HG02610 (cell line): ENCODE measurements around the gene STK32B.

ENCODE experiments used
- ATAC-seq: cut with Tn5 transposase; IDR thresholded peaks from one replicate; pipeline ENCODE4 v1.9.1; 2021; ENCODE audit warnings: mild to moderate bottlenecking, moderate library complexity; ENCODE audit not compliant: unreplicated experiment

The STK32B gene

GRCh38 chr4:5029447-5029846 is 21.8 kb upstream of the STK32B start:
- no peak for ATAC-seq

- no peak for ATAC-seq
These were observed 21.1 kb upstream of the STK32B start for GRCh38 chr4:5030221-5030620.

GRCh38 chr4:5030927-5031326 is 20.4 kb upstream of the STK32B start:
- no peak for ATAC-seq

GRCh38 chr4:5032813-5033212 is 18.5 kb upstream of the STK32B start:
- no peak for ATAC-seq

DNA sequence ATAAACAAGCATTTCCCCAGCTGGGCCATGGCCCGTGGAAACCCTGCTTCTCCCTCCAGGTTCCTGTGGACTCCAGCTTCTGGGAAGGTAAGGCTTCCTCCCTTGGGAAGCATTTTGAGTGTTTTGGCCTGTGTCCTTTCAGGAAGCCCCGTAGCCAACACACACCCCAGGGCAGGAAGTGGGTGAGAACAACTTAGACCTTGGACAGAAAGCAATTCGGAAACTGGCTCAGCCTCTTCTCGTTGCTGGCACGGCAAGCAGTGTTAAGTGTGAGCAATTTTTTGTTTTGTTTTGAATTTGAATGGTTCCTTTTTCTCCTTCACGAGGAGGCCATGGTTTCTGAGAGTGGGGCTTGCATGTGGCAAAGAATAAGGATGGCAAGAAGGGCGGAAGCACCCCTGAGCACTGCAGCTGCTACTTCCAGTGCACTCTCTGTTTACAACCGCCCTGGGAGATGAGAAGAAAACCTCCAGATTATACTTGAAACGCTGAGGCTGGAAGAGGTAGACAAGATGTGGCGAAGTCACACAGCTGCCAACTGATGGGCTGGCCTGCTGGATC is 17.9 kb upstream of the STK32B start:
- ATAC-seq: no peak

DNA sequence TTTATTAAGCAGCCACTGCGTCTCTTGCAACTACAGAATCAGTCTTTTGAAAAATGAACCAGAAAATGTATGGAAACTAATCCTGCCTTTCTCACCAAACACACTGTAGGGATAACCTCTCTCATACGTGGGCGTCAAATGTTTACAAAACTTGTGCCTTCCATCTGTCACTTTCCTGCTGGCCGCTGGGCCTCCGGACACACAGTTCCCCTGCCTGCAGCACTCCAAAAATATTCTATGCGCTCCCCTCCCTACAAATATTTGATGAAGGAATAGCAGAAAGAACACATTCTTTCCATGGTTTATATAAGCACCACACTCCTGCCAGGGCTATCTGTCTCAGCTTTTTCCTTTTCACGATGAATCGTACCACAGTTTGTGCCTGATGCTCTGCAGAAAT is 17.1 kb upstream of the STK32B start:
- ATAC-seq: no peak

- no peak for ATAC-seq
These were observed 15.0 kb upstream of the STK32B start for GRCh38 chr4:5036239-5036638.

GRCh38 chr4:5037553-5038551 is 13.4 kb upstream of the STK32B start:
- ATAC-seq: no peak

DNA sequence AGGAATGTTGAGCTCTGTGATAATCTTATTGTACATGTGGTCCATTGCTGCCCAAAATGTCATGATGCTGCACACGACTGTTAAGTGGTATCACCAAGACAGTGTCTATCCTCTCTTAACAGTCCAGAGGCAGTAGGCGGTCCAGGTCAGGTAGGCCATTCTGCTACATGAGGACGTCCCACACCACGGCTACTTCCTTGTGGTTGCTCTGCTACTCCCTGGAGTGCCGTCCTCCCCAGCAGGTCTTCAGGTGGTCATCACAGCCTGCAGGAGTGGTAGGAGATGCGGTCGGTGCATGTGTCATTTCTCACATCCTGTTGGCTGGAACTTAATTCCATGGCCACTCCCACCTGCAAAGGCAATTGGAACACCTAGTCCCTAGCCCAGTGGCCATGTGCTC is 11.5 kb upstream of the STK32B start:
- ATAC-seq: no peak

- no peak for ATAC-seq
These were observed 10.2 kb upstream of the STK32B start for GRCh38 chr4:5040856-5041620.

- no peak for ATAC-seq
These were observed 9.6 kb upstream of the STK32B start for GRCh38 chr4:5041699-5042098.

DNA sequence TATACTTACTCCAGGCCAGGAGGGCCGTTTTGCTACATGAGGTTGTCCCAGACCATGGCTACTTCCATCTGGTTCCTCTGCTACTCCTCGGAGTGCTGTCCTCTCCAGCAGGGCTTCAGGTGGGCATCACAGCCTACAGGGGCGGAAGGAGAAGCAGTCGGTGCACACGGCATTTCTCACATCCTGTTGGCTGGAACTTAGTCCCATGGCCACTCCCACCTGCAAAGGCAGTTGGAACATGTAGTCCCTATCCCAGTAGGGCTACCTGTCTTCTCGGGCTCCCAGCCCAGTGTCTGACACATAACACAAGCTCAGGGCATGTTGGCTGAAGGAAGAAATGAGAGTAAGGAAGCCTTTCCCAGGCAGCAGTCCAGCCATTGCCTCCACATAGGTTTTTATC is 7.7 kb upstream of the STK32B start:
- ATAC-seq: no peak

- no peak for ATAC-seq
These were observed 6.9 kb upstream of the STK32B start for GRCh38 chr4:5044341-5044740.

- ATAC-seq: no peak
These were observed 6.2 kb upstream of the STK32B start for GRCh38 chr4:5045097-5045496.

GRCh38 chr4:5048721-5049120 is 2.6 kb upstream of the STK32B start:
- no peak for ATAC-seq

DNA sequence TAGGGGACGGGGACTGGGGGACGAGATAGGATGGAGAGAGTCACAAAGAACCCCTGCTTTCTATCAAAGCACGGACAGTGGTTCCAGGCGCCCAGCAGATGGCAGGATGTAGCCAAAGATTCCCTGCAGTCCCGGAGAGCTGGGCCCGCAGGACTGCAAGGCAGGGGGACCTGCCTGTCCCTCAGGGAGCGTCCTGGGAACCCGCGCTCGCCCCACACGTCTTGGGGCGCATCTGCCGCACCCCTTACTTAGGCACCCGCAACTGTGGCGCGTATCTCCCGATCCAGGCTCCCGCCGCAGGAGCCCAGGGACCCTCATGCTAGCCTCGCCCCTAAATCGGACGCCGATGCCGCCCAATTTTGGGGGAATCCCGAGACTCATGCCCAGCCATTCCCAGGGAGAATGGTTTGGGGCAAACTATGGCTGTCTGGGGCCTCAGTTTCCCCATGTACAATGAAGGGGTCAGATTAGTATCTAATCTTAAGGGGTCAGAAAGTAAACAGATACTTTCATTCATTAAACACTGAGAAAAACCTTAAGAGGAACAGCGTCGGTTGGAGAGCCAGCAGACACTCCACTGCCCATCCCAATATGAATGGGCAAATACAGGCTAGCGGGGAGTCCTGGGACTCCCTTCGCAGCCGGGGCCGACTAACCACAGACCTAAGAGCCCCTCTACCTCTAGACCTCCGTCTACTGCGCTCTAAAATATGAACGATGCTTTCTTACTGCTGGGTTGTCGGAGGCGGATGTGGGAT is 581 bp upstream of the STK32B start:
- no peak for ATAC-seq

DNA sequence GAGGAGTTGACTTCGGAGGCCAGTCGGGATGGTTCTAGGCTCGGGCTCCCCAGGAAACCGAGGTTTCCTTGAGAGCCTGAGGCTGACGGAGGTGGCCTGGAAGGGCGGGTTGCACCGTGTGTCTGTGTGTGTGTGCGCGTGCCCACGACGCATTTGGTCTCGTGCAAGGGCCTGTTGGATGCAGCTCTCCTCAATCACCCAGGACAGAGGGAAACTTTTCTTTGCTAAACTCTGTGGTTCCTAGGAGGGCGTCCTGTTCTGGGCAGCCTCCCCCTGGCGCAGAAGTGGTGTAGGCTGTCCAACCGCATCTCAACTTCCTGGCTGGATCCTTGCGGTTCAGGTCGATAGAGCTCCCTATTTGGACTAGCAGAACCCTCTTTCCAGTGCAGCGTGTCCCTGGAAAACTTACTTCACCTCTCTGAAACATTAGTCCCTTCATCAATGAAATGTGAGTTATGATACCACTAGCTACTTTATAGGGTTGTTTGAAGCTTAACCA is 973 bp downstream of the STK32B start:
- ATAC-seq: no peak

DNA sequence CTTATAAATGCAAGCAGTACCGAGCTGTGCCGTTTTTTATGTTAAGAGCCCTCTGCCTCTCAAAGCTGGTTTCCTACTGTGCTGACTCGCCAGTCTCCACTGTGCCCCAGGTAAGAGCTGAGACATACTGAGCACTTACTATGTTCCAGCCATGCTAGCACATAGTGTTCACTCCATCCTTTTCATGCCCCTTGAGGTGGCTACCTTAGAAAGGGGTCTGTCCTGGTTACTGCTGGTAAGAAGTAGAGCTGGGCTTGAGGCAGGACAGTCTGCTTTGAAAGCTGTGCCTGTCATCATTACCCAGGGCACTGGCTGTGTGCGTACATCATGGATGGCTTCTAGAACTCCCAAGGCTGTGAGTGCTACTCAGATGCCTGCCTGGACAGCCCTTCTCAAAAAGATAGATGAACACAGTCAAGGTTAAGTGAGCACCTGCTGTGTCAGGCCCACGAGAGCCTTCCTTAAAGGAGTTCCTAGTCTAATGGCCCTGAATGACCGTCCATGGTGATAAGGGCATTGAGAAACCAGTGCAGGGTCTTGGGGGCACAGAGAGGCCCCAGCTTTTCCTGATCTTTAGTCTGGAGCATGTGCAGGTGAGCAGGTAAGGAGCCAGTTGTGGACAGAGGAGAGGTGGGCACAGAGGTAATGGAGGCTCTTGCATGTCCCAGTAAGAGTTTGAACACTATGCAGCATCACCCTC is 1.6 kb downstream of the STK32B start:
- ATAC-seq: no peak

DNA sequence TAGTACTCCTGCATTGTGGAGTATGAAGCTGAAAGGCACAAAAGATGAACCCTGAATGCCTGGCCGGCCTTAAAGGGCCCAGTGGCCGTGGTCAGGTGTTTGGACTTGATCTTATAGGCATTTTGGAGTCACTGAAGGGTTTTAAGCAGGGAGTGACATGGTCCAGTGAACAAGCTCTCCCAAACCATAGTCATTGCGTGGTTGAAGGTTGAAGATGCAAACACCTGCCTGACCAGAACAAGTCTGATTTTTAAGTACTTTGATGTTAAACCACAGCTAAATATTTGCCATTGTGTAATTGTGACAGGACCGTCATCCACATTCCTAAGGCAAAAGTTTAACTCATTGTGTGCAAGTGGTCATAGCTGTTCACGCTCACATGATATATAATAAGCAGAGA is 3.3 kb downstream of the STK32B start:
- no peak for ATAC-seq

GRCh38 chr4:5055411-5055810 is 4.1 kb downstream of the STK32B start:
- no peak for ATAC-seq
